ENCODE measurements around the gene DOCK4. TPM values are rescaled to one million over a fixed set of nuclear protein-coding genes. Genes with fewer than 3 reads are reported as not detected.

Gene DOCK4
- total and polyA plus RNA-seq, 9 donors = 8.2 to 14.0 (median 10.0) TPM

DNA sequence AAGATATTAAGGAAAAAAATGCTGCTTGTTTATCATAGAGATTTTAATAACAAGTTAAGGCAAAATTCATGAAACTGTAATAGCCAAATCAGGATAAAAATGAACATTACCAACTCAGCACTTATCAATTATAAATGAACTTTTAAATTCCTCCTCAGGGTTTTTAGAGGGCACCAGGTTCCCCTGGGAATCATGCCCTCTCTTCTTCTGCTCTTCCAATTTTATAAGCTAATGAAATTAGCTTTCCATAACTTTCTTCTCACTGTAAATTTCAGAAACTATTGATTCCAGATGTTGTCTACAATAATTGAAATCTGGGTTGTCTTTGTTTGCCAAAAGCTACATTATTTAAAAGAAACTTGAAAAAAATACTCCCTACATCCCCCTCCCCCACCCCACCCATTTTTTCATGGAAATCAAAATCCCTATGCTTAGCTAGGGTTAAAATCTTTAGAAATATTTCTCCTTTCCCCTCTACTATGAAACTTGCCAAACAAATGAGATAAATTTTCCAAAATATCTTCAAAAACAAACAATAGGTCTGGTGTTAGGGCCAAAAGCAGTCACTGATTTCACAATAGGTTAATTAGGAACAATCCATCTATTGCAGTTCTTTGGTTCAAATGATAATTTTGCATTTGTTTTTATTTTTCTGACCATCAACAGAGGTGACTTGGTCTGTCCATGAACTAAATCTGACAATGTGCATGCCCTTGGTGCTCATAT lies 187.7 kb downstream of the DOCK4 start:
- H3K27me3 ChIP-seq (ENCODE audit: control insufficient read depth, insufficient read depth, low read length) = no peaks in the 10 kb centered on the region
- H3K9me3 ChIP-seq (replicated peaks; ENCODE audit: control insufficient read depth, low read depth, low read length) = no peaks in the 10 kb centered on the region
- H3K27ac ChIP-seq (ENCODE audit: low read length) = no peak overlapping the region
- no peaks in the 10 kb centered on the region for H3K36me3 ChIP-seq (ENCODE audit: control insufficient read depth, insufficient read depth, low read length)
- no peaks in the 10 kb centered on the region for H3K4me1 ChIP-seq (ENCODE audit: control insufficient read depth, insufficient read depth, low read length)
- DNase-seq = no peak
- H3K4me3 ChIP-seq (ENCODE audit: low read length) = no peak overlapping the region

DNA sequence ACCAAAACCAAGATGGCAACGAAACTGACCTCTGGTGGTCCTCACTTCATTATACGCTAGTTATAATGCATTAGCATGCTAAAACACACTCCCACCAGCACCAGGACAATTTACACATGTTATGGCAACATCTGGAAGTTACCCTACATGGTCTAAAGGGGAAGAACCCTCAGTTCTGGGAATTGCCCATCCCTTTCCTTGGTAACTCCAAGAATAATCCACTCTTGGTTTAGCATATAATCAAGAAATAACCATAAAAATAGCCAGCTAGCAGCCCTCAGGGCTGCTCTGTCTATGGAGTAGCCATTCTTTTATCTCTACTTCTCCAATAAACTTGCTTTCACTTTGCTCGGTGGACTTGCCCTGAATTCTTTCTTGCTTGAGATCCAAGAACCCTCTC lies 191.1 kb downstream of the DOCK4 start:
- Histone ChIP-seq H3K27me3 (ENCODE audit: control insufficient read depth, insufficient read depth, low read length) (no peaks in the 10 kb centered on the region), H3K9me3 (replicated peaks; ENCODE audit: control insufficient read depth, low read depth, low read length) (no peaks in the 10 kb centered on the region), H3K27ac (ENCODE audit: low read length) (no peak overlapping the region), H3K36me3 (ENCODE audit: control insufficient read depth, insufficient read depth, low read length) (no peaks in the 10 kb centered on the region), H3K4me3 (ENCODE audit: low read length) (no peak overlapping the region), H3K4me1 (ENCODE audit: control insufficient read depth, insufficient read depth, low read length) (no peaks in the 10 kb centered on the region)
- no peak for DNase-seq
- WGBS (ENCODE audit: insufficient coverage) = no CpG with 5 or more reads among the region's 3 CpGs

DNA sequence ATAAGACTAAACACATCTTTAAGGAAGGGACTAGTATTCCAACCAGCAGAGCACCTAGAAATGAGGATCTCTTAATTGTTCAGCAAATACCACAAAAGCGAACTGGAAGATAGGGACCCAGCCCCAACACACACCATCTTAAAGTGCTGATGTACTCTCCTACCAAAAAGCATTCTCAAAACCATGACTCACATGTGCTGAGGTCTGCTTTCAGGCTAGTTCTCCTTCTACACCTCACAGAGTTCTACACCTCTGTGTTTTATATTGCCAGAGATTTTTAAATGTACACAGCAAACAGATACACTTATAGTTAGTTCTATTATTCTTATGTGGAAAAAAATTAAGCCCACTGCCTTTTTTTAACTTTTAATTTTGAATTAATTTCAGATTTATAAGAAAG lies 191.9 kb downstream of the DOCK4 start:
- no peak for DNase-seq
- H3K9me3 ChIP-seq (replicated peaks; ENCODE audit: control insufficient read depth, low read depth, low read length) = no peaks in the 10 kb centered on the region
- no CpG with 5 or more reads among the region's 1 CpG for WGBS (ENCODE audit: insufficient coverage)
- H3K4me1 ChIP-seq (ENCODE audit: control insufficient read depth, insufficient read depth, low read length) = no peaks in the 10 kb centered on the region
- H3K27me3 ChIP-seq (ENCODE audit: control insufficient read depth, insufficient read depth, low read length) = no peaks in the 10 kb centered on the region
- no peak overlapping the region for H3K4me3 ChIP-seq (ENCODE audit: low read length)
- no peak overlapping the region for H3K27ac ChIP-seq (ENCODE audit: low read length)
- H3K36me3 ChIP-seq (ENCODE audit: control insufficient read depth, insufficient read depth, low read length) = no peaks in the 10 kb centered on the region

DNA sequence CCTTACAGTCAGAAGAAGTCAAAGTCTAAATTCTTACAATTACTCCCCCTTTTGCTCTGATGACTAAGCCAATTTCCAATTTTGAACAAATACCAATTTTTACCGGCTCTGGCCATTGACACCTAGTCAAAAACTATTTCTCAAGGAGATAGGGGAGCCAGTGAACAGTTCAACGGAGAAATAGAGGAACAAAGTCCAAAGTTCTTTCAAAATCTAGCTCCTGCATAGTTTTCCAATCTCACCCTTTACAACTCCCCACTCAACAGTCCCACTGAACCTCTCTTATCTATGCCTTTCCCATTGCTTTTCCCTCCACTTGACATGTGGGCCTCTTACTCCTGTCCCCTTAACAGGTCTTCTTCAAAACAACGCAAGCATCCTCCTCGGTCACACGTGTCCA lies 192.9 kb downstream of the DOCK4 start:
- no peaks in the 10 kb centered on the region for H3K4me1 ChIP-seq (ENCODE audit: control insufficient read depth, insufficient read depth, low read length)
- no peak for DNase-seq
- H3K27me3 ChIP-seq (ENCODE audit: control insufficient read depth, insufficient read depth, low read length) = no peaks in the 10 kb centered on the region
- no peak overlapping the region for H3K4me3 ChIP-seq (ENCODE audit: low read length)
- WGBS (ENCODE audit: insufficient coverage) = 93% methylated on average over 5 of the region's 5 CpGs
- no peaks in the 10 kb centered on the region for H3K9me3 ChIP-seq (replicated peaks; ENCODE audit: control insufficient read depth, low read depth, low read length)
- H3K36me3 ChIP-seq (ENCODE audit: control insufficient read depth, insufficient read depth, low read length) = no peaks in the 10 kb centered on the region
- H3K27ac ChIP-seq (ENCODE audit: low read length) = no peak overlapping the region

GRCh38 chr7:112012242-112012641 lies 194.0 kb downstream of the DOCK4 start:
- no CpG with 5 or more reads among the region's 5 CpGs for WGBS (ENCODE audit: insufficient coverage)
- H3K9me3 ChIP-seq (replicated peaks; ENCODE audit: control insufficient read depth, low read depth, low read length) = no peaks in the 10 kb centered on the region
- no peak overlapping the region for H3K27ac ChIP-seq (ENCODE audit: low read length)
- H3K4me3 ChIP-seq (ENCODE audit: low read length) = no peak overlapping the region
- H3K36me3 ChIP-seq (ENCODE audit: control insufficient read depth, insufficient read depth, low read length) = no peaks in the 10 kb centered on the region
- no peaks in the 10 kb centered on the region for H3K4me1 ChIP-seq (ENCODE audit: control insufficient read depth, insufficient read depth, low read length)
- DNase-seq = peak; percentile 50
- no peaks in the 10 kb centered on the region for H3K27me3 ChIP-seq (ENCODE audit: control insufficient read depth, insufficient read depth, low read length)

DNA sequence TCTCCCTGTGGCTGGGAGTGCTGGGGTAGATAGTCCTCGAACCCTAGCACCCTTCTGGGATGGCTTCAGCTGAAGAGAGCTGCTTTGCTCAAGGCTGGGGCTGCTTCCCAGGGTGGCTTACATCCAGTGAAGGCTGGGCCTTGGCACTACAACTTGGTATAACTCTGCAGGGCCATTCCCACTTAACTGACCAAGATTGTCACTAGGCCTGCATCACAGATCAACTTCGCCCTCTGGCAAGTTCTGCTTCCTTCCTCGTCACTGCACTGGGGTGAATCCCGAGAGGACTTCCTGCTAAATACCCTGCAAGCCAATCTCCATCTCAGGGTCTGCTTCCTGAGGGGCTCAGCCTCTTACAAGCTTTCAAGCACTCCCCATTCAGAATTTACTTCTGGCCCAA lies 195.2 kb downstream of the DOCK4 start:
- H3K9me3 ChIP-seq (replicated peaks; ENCODE audit: control insufficient read depth, low read depth, low read length) = no peaks in the 10 kb centered on the region
- H3K27me3 ChIP-seq (ENCODE audit: control insufficient read depth, insufficient read depth, low read length) = no peaks in the 10 kb centered on the region
- no peak for DNase-seq
- H3K27ac ChIP-seq (ENCODE audit: low read length) = no peak overlapping the region
- no peaks in the 10 kb centered on the region for H3K36me3 ChIP-seq (ENCODE audit: control insufficient read depth, insufficient read depth, low read length)
- 62% methylated on average over 4 of the region's 4 CpGs for WGBS (ENCODE audit: insufficient coverage)
- H3K4me1 ChIP-seq (ENCODE audit: control insufficient read depth, insufficient read depth, low read length) = no peaks in the 10 kb centered on the region
- H3K4me3 ChIP-seq (ENCODE audit: low read length) = no peak overlapping the region

GRCh38 chr7:112010109-112010508 lies 196.1 kb downstream of the DOCK4 start:
- H3K36me3 ChIP-seq (ENCODE audit: control insufficient read depth, insufficient read depth, low read length) = no peaks in the 10 kb centered on the region
- no peaks in the 10 kb centered on the region for H3K27me3 ChIP-seq (ENCODE audit: control insufficient read depth, insufficient read depth, low read length)
- H3K4me3 ChIP-seq (ENCODE audit: low read length) = no peak overlapping the region
- DNase-seq = no peak
- H3K9me3 ChIP-seq (replicated peaks; ENCODE audit: control insufficient read depth, low read depth, low read length) = no peaks in the 10 kb centered on the region
- H3K27ac ChIP-seq (ENCODE audit: low read length) = no peak overlapping the region
- H3K4me1 ChIP-seq (ENCODE audit: control insufficient read depth, insufficient read depth, low read length) = no peaks in the 10 kb centered on the region
- 83% methylated on average over 1 of the region's 2 CpGs for WGBS (ENCODE audit: insufficient coverage)

DNA sequence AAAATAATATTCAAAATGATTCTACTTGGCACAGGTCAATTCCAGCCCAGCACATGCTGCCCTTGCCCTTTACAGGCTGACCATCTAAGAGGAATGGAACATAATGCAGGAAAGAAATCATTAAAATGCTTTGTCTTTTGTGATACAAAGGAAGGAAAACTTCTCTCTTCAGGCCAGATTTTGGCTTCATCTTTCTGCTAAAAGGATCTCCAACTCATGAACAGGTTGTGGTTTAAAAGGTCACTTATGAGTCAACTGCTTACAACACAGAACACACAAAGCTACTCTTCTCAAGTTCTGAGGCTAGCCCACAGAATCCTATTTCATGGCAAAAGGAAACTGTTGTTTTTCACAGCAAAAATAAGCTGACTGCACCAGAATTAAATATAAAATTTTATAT lies 197.1 kb downstream of the DOCK4 start:
- DNase-seq = no peak
- H3K27ac ChIP-seq (ENCODE audit: low read length) = no peak overlapping the region
- H3K9me3 ChIP-seq (replicated peaks; ENCODE audit: control insufficient read depth, low read depth, low read length) = no peaks in the 10 kb centered on the region
- H3K36me3 ChIP-seq (ENCODE audit: control insufficient read depth, insufficient read depth, low read length) = no peaks in the 10 kb centered on the region
- H3K4me1 ChIP-seq (ENCODE audit: control insufficient read depth, insufficient read depth, low read length) = no peaks in the 10 kb centered on the region
- no peaks in the 10 kb centered on the region for H3K27me3 ChIP-seq (ENCODE audit: control insufficient read depth, insufficient read depth, low read length)
- H3K4me3 ChIP-seq (ENCODE audit: low read length) = no peak overlapping the region

- H3K4me1 ChIP-seq (ENCODE audit: control insufficient read depth, insufficient read depth, low read length) = no peaks in the 10 kb centered on the region
- no peaks in the 10 kb centered on the region for H3K36me3 ChIP-seq (ENCODE audit: control insufficient read depth, insufficient read depth, low read length)
- no peak for DNase-seq
- no peaks in the 10 kb centered on the region for H3K27me3 ChIP-seq (ENCODE audit: control insufficient read depth, insufficient read depth, low read length)
- H3K9me3 ChIP-seq (replicated peaks; ENCODE audit: control insufficient read depth, low read depth, low read length) = no peaks in the 10 kb centered on the region
- WGBS (ENCODE audit: insufficient coverage) = no CpG with 5 or more reads among the region's 4 CpGs
- H3K4me3 ChIP-seq (ENCODE audit: low read length) = no peak overlapping the region
- no peak overlapping the region for H3K27ac ChIP-seq (ENCODE audit: low read length)
Measured at GRCh38 chr7:112007185-112007584, 199.0 kb downstream of the DOCK4 start.

DNA sequence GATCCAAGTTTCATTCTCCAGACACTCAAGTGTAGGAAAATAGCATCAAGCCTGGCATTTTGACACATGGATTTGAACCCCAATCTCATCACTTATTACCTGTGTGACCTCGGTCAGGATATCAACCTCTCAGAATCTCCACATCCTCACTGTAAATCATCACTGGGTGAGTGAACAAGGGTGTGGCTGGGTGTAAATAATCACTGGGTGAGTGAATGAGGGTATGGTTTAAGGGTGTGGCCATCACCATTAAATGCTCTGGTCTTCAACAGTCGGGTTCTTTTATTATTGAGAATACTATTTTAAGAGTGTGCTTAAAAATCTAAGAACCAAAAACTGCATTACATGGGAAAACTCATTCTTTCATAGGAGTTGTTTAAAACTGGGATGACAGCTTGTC lies 200.1 kb downstream of the DOCK4 start:
- Histone ChIP-seq H3K4me1 (ENCODE audit: control insufficient read depth, insufficient read depth, low read length) (no peaks in the 10 kb centered on the region), H3K4me3 (ENCODE audit: low read length) (no peak overlapping the region), H3K36me3 (ENCODE audit: control insufficient read depth, insufficient read depth, low read length) (no peaks in the 10 kb centered on the region), H3K9me3 (replicated peaks; ENCODE audit: control insufficient read depth, low read depth, low read length) (no peaks in the 10 kb centered on the region), H3K27ac (ENCODE audit: low read length) (no peak overlapping the region), H3K27me3 (ENCODE audit: control insufficient read depth, insufficient read depth, low read length) (no peaks in the 10 kb centered on the region)
- no CpG with 5 or more reads among the region's 2 CpGs for WGBS (ENCODE audit: insufficient coverage)
- no peak for DNase-seq

DNA sequence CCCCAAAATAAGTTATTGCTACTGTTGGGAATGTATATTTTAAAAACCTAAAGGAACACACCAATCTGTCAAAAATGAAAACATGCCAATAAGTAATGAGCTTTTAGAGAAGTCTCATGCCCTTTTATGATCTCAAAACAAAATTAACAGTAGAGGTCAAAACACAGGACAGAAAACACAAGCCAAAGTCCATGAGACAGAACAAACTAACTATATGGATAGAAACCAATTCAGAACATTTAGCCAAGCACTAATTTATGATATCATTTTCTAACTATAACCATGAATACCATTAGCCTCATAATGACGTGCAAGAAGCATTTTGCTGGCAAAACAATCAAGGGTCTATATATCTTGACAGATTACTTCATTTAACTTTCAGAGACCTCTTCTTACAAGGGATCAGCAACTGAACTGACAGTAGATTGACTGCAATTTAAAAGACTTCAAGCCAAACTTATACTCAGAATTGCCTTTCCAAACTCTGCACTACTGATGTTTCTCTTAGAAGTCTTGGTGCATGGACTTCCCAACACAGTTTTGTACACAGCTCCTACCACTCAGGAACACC lies 200.9 kb downstream of the DOCK4 start:
- Histone ChIP-seq H3K36me3 (ENCODE audit: control insufficient read depth, insufficient read depth, low read length) (no peaks in the 10 kb centered on the region), H3K27me3 (ENCODE audit: control insufficient read depth, insufficient read depth, low read length) (no peaks in the 10 kb centered on the region), H3K4me3 (ENCODE audit: low read length) (no peak overlapping the region), H3K9me3 (replicated peaks; ENCODE audit: control insufficient read depth, low read depth, low read length) (no peaks in the 10 kb centered on the region), H3K4me1 (ENCODE audit: control insufficient read depth, insufficient read depth, low read length) (no peaks in the 10 kb centered on the region), H3K27ac (ENCODE audit: low read length) (no peak overlapping the region)
- no CpG with 5 or more reads among the region's 1 CpG for WGBS (ENCODE audit: insufficient coverage)
- peak; percentile 37 for DNase-seq
